ENCODE results near the gene GALNT11.
"Not testable (repeated sequence)": the region's sequence is repeated elsewhere in the genome, so short reads cannot be mapped to it uniquely, and the experiment has no call there.

The GALNT11 gene

GRCh38 chr7:152081088-152081487, 55.6 kb downstream of the GALNT11 start:
- H3K4me1 ChIP-seq (ENCODE audit: control insufficient read depth, insufficient read depth, low read length), result peaks cover 21% of the 10 kb centered on the region
- no peaks in the 10 kb centered on the region for H3K9me3 ChIP-seq (ENCODE audit: control insufficient read depth, low read length)
- H3K27me3 ChIP-seq (ENCODE audit: control insufficient read depth, insufficient read depth, low read length), result no peaks in the 10 kb centered on the region
- no peak overlapping the region for H3K4me3 ChIP-seq (ENCODE audit: low read length)
- no peaks in the 10 kb centered on the region for H3K36me3 ChIP-seq (ENCODE audit: control insufficient read depth, insufficient read depth, low read length)
- no peak overlapping the region for H3K9ac ChIP-seq (ENCODE audit: low read length)

- peaks cover 14% of the 10 kb centered on the region for H3K4me1 ChIP-seq (ENCODE audit: control insufficient read depth, insufficient read depth, low read length)
- not testable (repeated sequence) for H3K4me3 ChIP-seq (ENCODE audit: low read length); H3K9me3 ChIP-seq (ENCODE audit: control insufficient read depth, low read length); H3K9ac ChIP-seq (ENCODE audit: low read length); H3K27me3 ChIP-seq (ENCODE audit: control insufficient read depth, insufficient read depth, low read length); H3K36me3 ChIP-seq (ENCODE audit: control insufficient read depth, insufficient read depth, low read length)
Observed at GRCh38 chr7:152082073-152082721, 56.7 kb downstream of the GALNT11 start.

DNA sequence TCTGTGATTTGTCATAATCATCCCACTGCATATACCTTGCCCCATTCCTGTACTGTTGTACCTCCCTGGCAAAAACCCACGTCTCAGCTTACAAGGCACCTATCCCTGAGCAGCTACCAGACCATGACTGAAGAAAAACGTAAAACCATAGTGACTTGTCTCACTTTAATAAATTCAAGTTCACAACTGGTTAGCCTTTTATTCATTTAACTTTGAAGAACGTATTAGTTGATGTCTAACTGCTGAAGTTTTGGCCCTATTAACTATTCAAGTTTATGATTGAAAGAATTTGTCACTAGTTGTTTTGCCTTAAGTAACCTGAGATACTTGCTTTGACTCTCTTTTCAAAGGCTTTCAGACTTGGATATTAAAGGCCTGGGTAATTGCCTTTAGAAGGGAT, 59.7 kb downstream of the GALNT11 start:
- Histone ChIP-seq H3K9me3 (ENCODE audit: control insufficient read depth, low read length) (no peaks in the 10 kb centered on the region), H3K27me3 (ENCODE audit: control insufficient read depth, insufficient read depth, low read length) (no peaks in the 10 kb centered on the region), H3K4me3 (ENCODE audit: low read length) (no peak overlapping the region), H3K4me1 (ENCODE audit: control insufficient read depth, insufficient read depth, low read length) (peaks cover 9% of the 10 kb centered on the region), H3K36me3 (ENCODE audit: control insufficient read depth, insufficient read depth, low read length) (no peaks in the 10 kb centered on the region), H3K9ac (ENCODE audit: low read length) (no peak overlapping the region)

GRCh38 chr7:152086513-152086912, 61.0 kb downstream of the GALNT11 start:
- H3K9me3 ChIP-seq (ENCODE audit: control insufficient read depth, low read length), result no peaks in the 10 kb centered on the region
- H3K4me3 ChIP-seq (ENCODE audit: low read length), result no peak overlapping the region
- peaks cover 3% of the 10 kb centered on the region for H3K4me1 ChIP-seq (ENCODE audit: control insufficient read depth, insufficient read depth, low read length)
- no peaks in the 10 kb centered on the region for H3K36me3 ChIP-seq (ENCODE audit: control insufficient read depth, insufficient read depth, low read length)
- no peak overlapping the region for H3K9ac ChIP-seq (ENCODE audit: low read length)
- H3K27me3 ChIP-seq (ENCODE audit: control insufficient read depth, insufficient read depth, low read length), result no peaks in the 10 kb centered on the region

GRCh38 chr7:152089183-152089582, 63.7 kb downstream of the GALNT11 start:
- no peaks in the 10 kb centered on the region for H3K4me1 ChIP-seq (ENCODE audit: control insufficient read depth, insufficient read depth, low read length)
- H3K36me3 ChIP-seq (ENCODE audit: control insufficient read depth, insufficient read depth, low read length), result no peaks in the 10 kb centered on the region
- no peak overlapping the region for H3K4me3 ChIP-seq (ENCODE audit: low read length)
- H3K27me3 ChIP-seq (ENCODE audit: control insufficient read depth, insufficient read depth, low read length), result no peaks in the 10 kb centered on the region
- H3K9ac ChIP-seq (ENCODE audit: low read length), result no peak overlapping the region
- H3K9me3 ChIP-seq (ENCODE audit: control insufficient read depth, low read length), result no peaks in the 10 kb centered on the region

DNA sequence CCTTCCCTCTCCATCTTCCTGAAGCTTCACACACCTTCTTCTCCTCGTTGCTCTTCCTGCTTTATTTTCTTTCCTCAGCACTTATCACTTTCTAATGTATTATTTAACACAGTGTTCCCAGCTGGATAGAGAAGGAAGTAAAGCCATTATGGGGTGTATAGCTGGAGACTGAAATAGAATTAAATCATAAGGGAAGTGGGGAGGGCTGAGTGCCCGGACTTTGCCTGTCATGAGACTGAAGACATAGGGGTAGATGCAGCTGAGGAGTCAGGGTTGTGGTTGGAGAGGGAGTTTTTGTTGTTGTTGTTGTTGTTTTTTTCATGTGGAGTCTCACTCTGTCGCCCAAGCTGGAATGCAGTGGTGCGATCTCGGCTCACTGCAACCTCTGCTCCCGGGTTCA, 65.3 kb downstream of the GALNT11 start:
- H3K36me3 ChIP-seq (ENCODE audit: control insufficient read depth, insufficient read depth, low read length), result no peaks in the 10 kb centered on the region

DNA sequence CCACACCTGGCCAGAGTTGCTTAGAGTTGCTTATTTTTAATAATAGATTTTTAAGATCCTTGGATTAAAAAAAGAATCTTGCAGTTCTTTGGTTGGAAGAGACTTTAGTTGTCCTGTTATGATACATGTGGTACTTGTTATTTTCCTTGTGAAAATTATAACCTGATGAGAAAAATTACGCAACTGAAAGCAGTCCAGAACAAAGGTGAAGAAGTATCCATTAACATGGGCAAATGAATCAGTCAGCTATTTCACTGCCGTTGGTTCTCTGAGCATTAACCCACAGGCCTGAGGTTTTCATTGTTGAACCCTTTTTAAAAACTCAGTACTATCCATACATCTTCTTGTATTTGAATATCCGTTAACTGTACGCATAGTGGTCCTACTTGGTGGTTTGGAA, 68.2 kb downstream of the GALNT11 start:
- H3K27me3 ChIP-seq (ENCODE audit: control insufficient read depth, insufficient read depth, low read length), result no peaks in the 10 kb centered on the region
- H3K4me3 ChIP-seq (ENCODE audit: low read length), result no peak overlapping the region
- no peaks in the 10 kb centered on the region for H3K36me3 ChIP-seq (ENCODE audit: control insufficient read depth, insufficient read depth, low read length)
- H3K9me3 ChIP-seq (ENCODE audit: control insufficient read depth, low read length), result no peaks in the 10 kb centered on the region
- H3K9ac ChIP-seq (ENCODE audit: low read length), result no peak overlapping the region
- H3K4me1 ChIP-seq (ENCODE audit: control insufficient read depth, insufficient read depth, low read length), result no peaks in the 10 kb centered on the region

More for the DNA sequence above, 65.3 kb downstream of the GALNT11 start:
- H3K4me1 ChIP-seq (ENCODE audit: control insufficient read depth, insufficient read depth, low read length), result no peaks in the 10 kb centered on the region
- no peaks in the 10 kb centered on the region for H3K9me3 ChIP-seq (ENCODE audit: control insufficient read depth, low read length)
- no peaks in the 10 kb centered on the region for H3K27me3 ChIP-seq (ENCODE audit: control insufficient read depth, insufficient read depth, low read length)
- H3K9ac ChIP-seq (ENCODE audit: low read length), result no peak overlapping the region
- H3K4me3 ChIP-seq (ENCODE audit: low read length), result no peak overlapping the region

DNA sequence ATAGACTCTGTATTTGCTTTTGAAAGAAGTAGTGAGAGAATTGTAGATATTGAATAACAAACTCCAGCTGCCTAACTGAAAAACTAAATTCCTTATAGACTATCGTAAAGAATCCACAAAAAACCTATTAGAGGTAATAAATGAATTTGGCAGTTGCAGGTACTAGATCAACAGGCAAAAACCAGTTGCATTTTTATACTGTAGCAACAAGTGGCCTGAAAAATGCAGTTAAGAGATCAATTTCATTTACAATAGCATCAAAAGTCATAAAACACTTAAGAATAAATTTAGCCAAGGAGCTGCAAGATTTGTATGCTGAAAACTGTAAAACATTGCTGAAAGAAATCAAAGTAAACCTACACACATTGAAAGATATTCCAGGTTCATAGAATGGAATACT, 70.3 kb downstream of the GALNT11 start:
- Histone ChIP-seq H3K27me3 (ENCODE audit: control insufficient read depth, insufficient read depth, low read length) (no peaks in the 10 kb centered on the region), H3K9me3 (ENCODE audit: control insufficient read depth, low read length) (no peaks in the 10 kb centered on the region), H3K9ac (ENCODE audit: low read length) (no peak overlapping the region), H3K4me1 (ENCODE audit: control insufficient read depth, insufficient read depth, low read length) (no peaks in the 10 kb centered on the region), H3K4me3 (ENCODE audit: low read length) (no peak overlapping the region), H3K36me3 (ENCODE audit: control insufficient read depth, insufficient read depth, low read length) (no peaks in the 10 kb centered on the region)

- Histone ChIP-seq H3K4me3 (ENCODE audit: low read length) (no peak overlapping the region), H3K36me3 (ENCODE audit: control insufficient read depth, insufficient read depth, low read length) (no peaks in the 10 kb centered on the region), H3K9me3 (ENCODE audit: control insufficient read depth, low read length) (no peaks in the 10 kb centered on the region), H3K9ac (ENCODE audit: low read length) (no peak overlapping the region), H3K4me1 (ENCODE audit: control insufficient read depth, insufficient read depth, low read length) (no peaks in the 10 kb centered on the region), H3K27me3 (ENCODE audit: control insufficient read depth, insufficient read depth, low read length) (no peaks in the 10 kb centered on the region)
Observed at GRCh38 chr7:152097330-152097729, 71.9 kb downstream of the GALNT11 start.

DNA sequence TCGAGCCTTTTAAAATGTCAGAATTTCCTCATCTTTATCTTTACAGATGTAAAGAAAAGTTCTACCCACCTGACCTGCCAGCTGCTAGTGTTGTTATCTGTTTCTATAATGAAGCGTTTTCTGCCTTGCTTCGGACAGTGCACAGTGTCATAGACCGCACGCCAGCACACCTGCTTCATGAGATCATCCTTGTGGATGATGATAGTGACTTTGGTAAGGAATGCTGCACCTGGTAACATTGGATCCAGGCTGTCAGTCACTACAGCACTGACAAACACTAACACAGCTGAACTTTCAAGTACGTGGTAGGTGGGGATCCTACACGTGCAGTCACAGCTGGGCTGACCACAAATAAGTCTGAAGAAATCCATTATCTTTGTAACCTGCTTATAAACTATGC, 77.6 kb downstream of the GALNT11 start:
- Histone ChIP-seq H3K4me1 (ENCODE audit: control insufficient read depth, insufficient read depth, low read length) (no peaks in the 10 kb centered on the region), H3K9me3 (ENCODE audit: control insufficient read depth, low read length) (no peaks in the 10 kb centered on the region), H3K4me3 (ENCODE audit: low read length) (no peak overlapping the region), H3K36me3 (ENCODE audit: control insufficient read depth, insufficient read depth, low read length) (no peaks in the 10 kb centered on the region), H3K9ac (ENCODE audit: low read length) (no peak overlapping the region), H3K27me3 (ENCODE audit: control insufficient read depth, insufficient read depth, low read length) (no peaks in the 10 kb centered on the region)

GRCh38 chr7:152103691-152104090, 78.2 kb downstream of the GALNT11 start:
- Histone ChIP-seq H3K4me1 (ENCODE audit: control insufficient read depth, insufficient read depth, low read length) (no peaks in the 10 kb centered on the region), H3K36me3 (ENCODE audit: control insufficient read depth, insufficient read depth, low read length) (no peaks in the 10 kb centered on the region), H3K9ac (ENCODE audit: low read length) (no peak overlapping the region), H3K27me3 (ENCODE audit: control insufficient read depth, insufficient read depth, low read length) (no peaks in the 10 kb centered on the region), H3K9me3 (ENCODE audit: control insufficient read depth, low read length) (no peaks in the 10 kb centered on the region), H3K4me3 (ENCODE audit: low read length) (no peak overlapping the region)

- Histone ChIP-seq H3K27me3 (ENCODE audit: control insufficient read depth, insufficient read depth, low read length) (no peaks in the 10 kb centered on the region), H3K4me3 (ENCODE audit: low read length) (no peak overlapping the region), H3K9me3 (ENCODE audit: control insufficient read depth, low read length) (no peaks in the 10 kb centered on the region), H3K9ac (ENCODE audit: low read length) (no peak overlapping the region), H3K4me1 (ENCODE audit: control insufficient read depth, insufficient read depth, low read length) (no peaks in the 10 kb centered on the region), H3K36me3 (ENCODE audit: control insufficient read depth, insufficient read depth, low read length) (no peaks in the 10 kb centered on the region)
Observed at GRCh38 chr7:152105205-152105604, 79.7 kb downstream of the GALNT11 start.

GRCh38 chr7:152106990-152107389, 81.5 kb downstream of the GALNT11 start:
- H3K27me3 ChIP-seq (ENCODE audit: control insufficient read depth, insufficient read depth, low read length), result no peaks in the 10 kb centered on the region
- H3K4me1 ChIP-seq (ENCODE audit: control insufficient read depth, insufficient read depth, low read length), result no peaks in the 10 kb centered on the region
- no peaks in the 10 kb centered on the region for H3K9me3 ChIP-seq (ENCODE audit: control insufficient read depth, low read length)
- no peaks in the 10 kb centered on the region for H3K36me3 ChIP-seq (ENCODE audit: control insufficient read depth, insufficient read depth, low read length)
- no peak overlapping the region for H3K9ac ChIP-seq (ENCODE audit: low read length)
- no peak overlapping the region for H3K4me3 ChIP-seq (ENCODE audit: low read length)
